ENCODE data around the gene UBC.

GRCh38 chr12:124925117-124925516, 10.7 kb upstream of the UBC start:
- TF ChIP-seq CTCF (IDR thresholded peaks at IDR 0.05), result no peak
- no peak for TF ChIP-seq POLR2A (IDR thresholded peaks at IDR 0.05)
